Tibial nerve (tissue), 4 donors: ENCODE data around the gene OVOL3. TPM values are rescaled to one million over a fixed set of nuclear protein-coding genes. Genes with fewer than 3 reads are reported as not detected.
"Not testable (repeated sequence)": the region's sequence is repeated elsewhere in the genome, so short reads cannot be mapped to it uniquely, and the experiment has no call there.

Experiments
- DNase-seq, 2 donors: peaks; one replicate each; pipeline ENCODE4 v3.0.0-alpha.2; 2019; ENCODE audit warnings: low spot score in 2 of 2
- H3K27ac ChIP-seq, 4 donors: fragments of 200-600 bp; sonication (generic) in 3 of 4; one replicate each; pipeline ENCODE4 v1.5.1; 2017 to 2019; ENCODE audit warnings: mild to moderate bottlenecking in 1 of 4
- H3K27me3 ChIP-seq, 2 donors: fragments of 200-600 bp; sonication (generic) in 1 of 2; one replicate each; pipeline versions ENCODE4 v1.5.1 to v1.6.0; 2017 to 2019
- H3K36me3 ChIP-seq, 3 donors: fragments of 200-600 bp; sonication (generic); one replicate each; pipeline ENCODE4 v1.5.1; 2018 to 2019
- H3K4me1 ChIP-seq, 4 donors: fragments of 200-600 bp; sonication (generic) in 3 of 4; one replicate each; pipeline ENCODE4 v1.5.1; 2017 to 2019
- H3K4me3 ChIP-seq, 4 donors: fragments of 200-600 bp; sonication (generic) in 3 of 4; one replicate each; pipeline ENCODE4 v1.5.1; 2017 to 2019; ENCODE audit warnings: mild to moderate bottlenecking in 1 of 4, moderate library complexity in 1 of 4
- H3K9me3 ChIP-seq, 4 donors: fragments of 200-600 bp; sonication (generic) in 3 of 4; one replicate each; pipeline ENCODE4 v1.5.1; 2017 to 2019
- EP300 ChIP-seq, 2 donors: sonication (generic); formaldehyde crosslinking; IDR thresholded peaks; one replicate each; pipeline ENCODE4 v1.6.1; 2017; ENCODE audit warnings: antibody characterized with exemption in 2 of 2, mild to moderate bottlenecking in 1 of 2
- POLR2A ChIP-seq, 2 donors: fragments of 450-650 bp; IDR thresholded peaks; one replicate each; pipeline ENCODE4 v1.6.1; 2017; ENCODE audit warnings: antibody characterized with exemption in 2 of 2, mild to moderate bottlenecking in 2 of 2, moderate library complexity in 2 of 2
- WGBS, 2 donors: methylation state at CpG; one replicate each; pipeline ENCODE4 v1.1.5; 2018; 5-methylcytosine and 5-hydroxymethylcytosine counted together
- total RNA-seq, 4 donors: library from RNA; depleted of rRNA; stranded (reverse); fragments of >200 nt; gene quantifications; one replicate each; pipeline ENCODE4 v1.1.0, GENCODE V29; 2016
- TF ChIP-seq, protein P1 (sequence below), 5 experiments: fragments of 200-600 bp in 3 of 5; fragments of 450-650 bp in 2 of 5; sonication (generic) in 3 of 5; IDR thresholded peaks; one replicate each; pipeline ENCODE4 v1.5.1; 2016 to 2019; ENCODE audit warnings: antibody characterized with exemption in 5 of 5, mild to moderate bottlenecking in 3 of 5, moderate library complexity in 2 of 5

OVOL3 gene
- not detected for total RNA-seq

DNA sequence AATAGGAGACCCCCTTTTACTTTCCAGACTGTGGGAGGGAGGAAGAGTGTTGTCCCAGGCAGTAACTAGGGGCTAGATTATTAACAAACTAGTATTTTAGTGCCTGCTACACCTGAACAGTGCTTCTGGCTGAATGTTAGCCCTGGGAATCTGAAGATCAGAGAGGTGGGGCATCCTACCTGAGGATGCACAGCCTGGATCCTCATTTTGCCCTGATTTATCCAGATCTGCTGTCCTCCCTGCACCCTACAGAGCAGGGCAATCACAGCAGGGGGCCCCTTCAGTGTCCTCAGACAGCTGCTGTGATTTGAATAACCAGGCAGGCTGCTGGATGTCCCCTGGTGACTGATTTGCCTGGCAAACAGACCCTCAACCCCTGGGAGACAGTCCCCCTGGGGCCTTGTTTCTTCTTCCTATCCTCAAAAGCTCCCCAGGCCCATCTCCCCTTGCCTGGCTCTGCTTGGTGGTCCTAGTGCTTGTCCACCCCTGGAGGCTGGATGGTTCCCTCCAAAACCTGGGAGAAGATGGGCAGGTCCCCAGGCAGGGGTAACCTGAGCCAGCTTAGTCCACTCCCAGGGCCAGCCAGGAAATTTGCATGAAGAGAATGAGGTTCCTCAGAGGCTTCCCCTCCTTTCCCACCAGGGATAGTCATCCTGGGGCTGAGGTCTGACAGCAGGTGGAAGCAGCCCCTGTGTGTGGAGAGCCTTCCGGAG is at the start of gene OVOL3:
TSS of gene OVOL3 (plus strand) at position 657 of the 713 bp plus-strand sequence. CDS start 60 bp downstream, outside the sequence.
- H3K36me3 ChIP-seq = peaks cover 0 to 79% (median 3%) of the 10 kb centered on the region in 3 donors
- TF ChIP-seq, protein P1, sequence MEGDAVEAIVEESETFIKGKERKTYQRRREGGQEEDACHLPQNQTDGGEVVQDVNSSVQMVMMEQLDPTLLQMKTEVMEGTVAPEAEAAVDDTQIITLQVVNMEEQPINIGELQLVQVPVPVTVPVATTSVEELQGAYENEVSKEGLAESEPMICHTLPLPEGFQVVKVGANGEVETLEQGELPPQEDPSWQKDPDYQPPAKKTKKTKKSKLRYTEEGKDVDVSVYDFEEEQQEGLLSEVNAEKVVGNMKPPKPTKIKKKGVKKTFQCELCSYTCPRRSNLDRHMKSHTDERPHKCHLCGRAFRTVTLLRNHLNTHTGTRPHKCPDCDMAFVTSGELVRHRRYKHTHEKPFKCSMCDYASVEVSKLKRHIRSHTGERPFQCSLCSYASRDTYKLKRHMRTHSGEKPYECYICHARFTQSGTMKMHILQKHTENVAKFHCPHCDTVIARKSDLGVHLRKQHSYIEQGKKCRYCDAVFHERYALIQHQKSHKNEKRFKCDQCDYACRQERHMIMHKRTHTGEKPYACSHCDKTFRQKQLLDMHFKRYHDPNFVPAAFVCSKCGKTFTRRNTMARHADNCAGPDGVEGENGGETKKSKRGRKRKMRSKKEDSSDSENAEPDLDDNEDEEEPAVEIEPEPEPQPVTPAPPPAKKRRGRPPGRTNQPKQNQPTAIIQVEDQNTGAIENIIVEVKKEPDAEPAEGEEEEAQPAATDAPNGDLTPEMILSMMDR (IDR thresholded peaks at IDR 0.05) = no peak
- TF ChIP-seq EP300 (IDR thresholded peaks at IDR 0.05) (no peak), POLR2A (IDR thresholded peaks at IDR 0.05) (no peak)
- WGBS, 2 donors = 83 to 86% methylated on average over 1 of the region's 1 CpG
- no peak for DNase-seq
- H3K27ac ChIP-seq = no peak within 1 kb of the TSS
- H3K9me3 ChIP-seq = no peaks in the 10 kb centered on the region
- H3K27me3 ChIP-seq = no peaks in the 10 kb centered on the region
- peaks cover 0 to 19% (median 8%) of the 10 kb centered on the region in 4 donors for H3K4me1 ChIP-seq
- no peak within 1 kb of the TSS for H3K4me3 ChIP-seq

DNA sequence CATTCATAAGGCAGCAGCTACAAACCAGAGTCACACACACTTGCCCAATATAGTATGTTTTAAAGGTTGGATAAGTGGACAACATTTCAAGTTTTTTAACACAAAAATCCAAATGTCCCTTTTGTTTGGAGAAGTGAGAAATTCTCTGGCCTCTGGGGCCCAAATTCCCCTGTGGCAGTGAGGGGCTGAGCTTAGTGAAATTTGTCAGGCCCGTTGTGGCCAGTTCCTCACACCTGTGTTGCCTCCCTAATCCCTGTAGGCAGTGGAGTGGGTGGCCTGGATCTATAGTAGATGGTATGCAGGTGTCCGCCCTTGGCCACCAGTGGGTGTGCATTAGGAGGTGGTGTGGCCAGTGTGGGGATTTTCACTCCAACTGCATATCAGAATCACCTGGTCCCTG is 49.6 kb upstream of the OVOL3 start:
- Histone ChIP-seq H3K27ac (no peak overlapping the region), H3K4me3 (no peak overlapping the region), H3K36me3 (no peaks in the 10 kb centered on the region), H3K4me1 (no peaks in the 10 kb centered on the region), H3K27me3 (no peaks in the 10 kb centered on the region), H3K9me3 (no peaks in the 10 kb centered on the region)
- DNase-seq = no peak
- WGBS, 2 donors = 94 to 100% methylated on average over 2 of the region's 2 CpGs
- TF ChIP-seq EP300 (IDR thresholded peaks at IDR 0.05) (no peak), POLR2A (IDR thresholded peaks at IDR 0.05) (no peak)
- TF ChIP-seq, protein P1 (IDR thresholded peaks at IDR 0.05) = no peak

DNA sequence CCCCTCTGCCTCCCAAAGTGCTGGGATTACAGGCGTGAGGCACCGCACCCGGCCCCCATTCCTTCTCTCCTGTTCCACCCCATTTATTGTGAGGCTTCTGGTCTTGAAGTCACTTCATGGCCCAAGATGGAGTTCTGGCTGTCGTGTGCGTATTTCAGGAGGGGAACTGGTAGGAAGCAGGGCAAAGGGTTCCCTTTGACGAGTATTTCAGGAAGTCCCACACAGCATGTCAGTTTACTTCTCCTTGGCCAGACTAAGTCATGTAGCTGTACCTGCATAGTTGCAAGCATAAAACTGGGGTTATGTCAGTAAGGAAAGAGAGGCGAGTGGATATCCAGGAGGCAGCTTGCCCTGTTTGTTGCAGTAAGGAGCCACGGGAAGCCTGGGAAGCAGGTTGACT is 46.1 kb upstream of the OVOL3 start:
- no peak for DNase-seq
- Histone ChIP-seq H3K27me3 (no peaks in the 10 kb centered on the region), H3K4me3 (no peak overlapping the region), H3K36me3 (peaks cover 0 to 11% (median 0%) of the 10 kb centered on the region in 3 donors), H3K4me1 (no peaks in the 10 kb centered on the region), H3K27ac (no peak overlapping the region), H3K9me3 (no peaks in the 10 kb centered on the region)
- TF ChIP-seq, protein P1 (IDR thresholded peaks at IDR 0.05) = no peak
- TF ChIP-seq POLR2A (IDR thresholded peaks at IDR 0.05) (no peak), EP300 (IDR thresholded peaks at IDR 0.05) (no peak)
- 92% methylated on average over 8 of the region's 8 CpGs for WGBS, 2 donors

- TF ChIP-seq POLR2A (IDR thresholded peaks at IDR 0.05) (no peak), EP300 (IDR thresholded peaks at IDR 0.05) (no peak)
- TF ChIP-seq, protein P1 (IDR thresholded peaks at IDR 0.05) = no peak
- DNase-seq = no peak
- peaks cover 0 to 10% (median 0%) of the 10 kb centered on the region in 4 donors for H3K4me1 ChIP-seq
- H3K4me3 ChIP-seq = no peak overlapping the region
- H3K27me3 ChIP-seq = no peaks in the 10 kb centered on the region
- no peak overlapping the region for H3K27ac ChIP-seq
- H3K9me3 ChIP-seq = no peaks in the 10 kb centered on the region
- peaks cover 0 to 11% (median 0%) of the 10 kb centered on the region in 3 donors for H3K36me3 ChIP-seq
- 88 to 94% methylated on average over 7 to 11 of the region's 11 CpGs for WGBS, 2 donors
Measured at GRCh38 chr19:36067681-36068080, 43.3 kb upstream of the OVOL3 start.

DNA sequence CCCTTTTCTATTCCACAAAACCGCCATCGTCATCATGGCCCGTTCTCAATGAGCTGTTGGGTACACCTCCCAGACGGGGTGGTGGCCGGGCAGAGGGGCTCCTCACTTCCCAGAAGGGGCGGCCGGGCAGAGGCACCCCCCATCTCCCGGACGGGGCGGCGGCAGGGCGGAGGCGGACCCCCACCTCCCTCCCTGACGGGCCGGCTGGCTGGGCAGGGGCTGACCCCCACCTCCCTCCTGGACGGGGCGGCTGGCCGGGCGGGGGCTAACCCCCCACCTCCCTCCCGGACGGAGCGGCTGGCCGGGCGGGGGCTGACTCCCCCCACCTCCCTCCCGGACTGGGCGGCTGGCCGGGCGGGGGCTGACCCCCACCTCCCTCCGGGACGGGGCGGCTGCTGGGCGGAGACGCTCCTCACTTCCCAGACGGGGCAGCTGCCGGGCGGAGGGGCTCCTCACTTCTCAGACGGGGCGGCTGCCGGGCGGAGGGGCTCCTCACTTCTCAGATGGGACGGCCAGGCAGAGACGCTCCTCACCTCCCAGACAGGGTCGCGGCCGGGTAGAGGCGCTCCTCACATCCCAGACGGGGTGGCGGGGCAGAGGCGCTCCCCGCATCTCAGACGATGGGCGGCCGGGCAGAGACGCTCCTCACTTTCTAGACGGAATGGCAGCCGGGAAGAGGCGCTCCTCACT is 42.0 kb upstream of the OVOL3 start:
- peak overlapping the region in 1 of 4 donors; percentile 43 for H3K4me3 ChIP-seq
- DNase-seq, H3K4me1 ChIP-seq, H3K27me3 ChIP-seq, H3K9me3 ChIP-seq: not testable (repeated sequence)
- H3K36me3 ChIP-seq = peaks cover 0 to 11% (median 0%) of the 10 kb centered on the region in 3 donors
- WGBS, 2 donors = 83 to 87% methylated on average over 25 to 41 of the region's 57 CpGs
- H3K27ac ChIP-seq = peak overlapping the region in 2 of 4 donors; percentile 59 to 82
